Stimulated activated CD4-positive, alpha-beta T cell treated with anti-CD3 and anti-CD28 coated beads, Interleukin-1b, Interleukin-23, amount 100 ng/mL, for 1 hour (primary cell): ENCODE measurements around the gene TMEM63C.
A peak's percentile ranks its signal among the peaks of the same experiment; 100 is the strongest.
"Not testable (repeated sequence)": the region's sequence is repeated elsewhere in the genome, so short reads cannot be mapped to it uniquely, and the experiment has no call there.

Experiments
- DNase-seq, 2 donors: peaks; one replicate each; pipeline ENCODE4 v3.0.0-alpha.2; 2020; ENCODE audit warnings: low read depth in 2 of 2

The TMEM63C gene

DNA sequence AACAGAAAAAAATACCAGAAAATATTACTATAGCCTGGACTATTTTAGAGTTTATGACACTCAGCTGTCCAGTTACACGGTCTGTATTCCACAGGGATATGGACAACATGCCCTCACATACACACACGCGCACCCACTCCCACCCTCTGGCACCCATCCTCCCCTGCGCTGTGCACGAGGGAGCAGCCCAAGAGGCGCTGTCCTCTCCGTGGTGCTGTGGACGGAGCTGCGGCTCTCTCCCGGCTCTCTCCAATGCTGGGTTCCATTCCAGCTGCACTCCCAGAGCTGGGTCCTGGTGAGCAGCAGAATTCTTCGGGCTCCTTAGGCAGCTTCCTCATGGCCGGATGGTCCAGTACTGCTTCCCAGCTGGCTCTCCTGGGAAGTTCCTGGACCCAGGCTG, 95.4 kb downstream of the TMEM63C start:
- DNase-seq, result no peak

DNA sequence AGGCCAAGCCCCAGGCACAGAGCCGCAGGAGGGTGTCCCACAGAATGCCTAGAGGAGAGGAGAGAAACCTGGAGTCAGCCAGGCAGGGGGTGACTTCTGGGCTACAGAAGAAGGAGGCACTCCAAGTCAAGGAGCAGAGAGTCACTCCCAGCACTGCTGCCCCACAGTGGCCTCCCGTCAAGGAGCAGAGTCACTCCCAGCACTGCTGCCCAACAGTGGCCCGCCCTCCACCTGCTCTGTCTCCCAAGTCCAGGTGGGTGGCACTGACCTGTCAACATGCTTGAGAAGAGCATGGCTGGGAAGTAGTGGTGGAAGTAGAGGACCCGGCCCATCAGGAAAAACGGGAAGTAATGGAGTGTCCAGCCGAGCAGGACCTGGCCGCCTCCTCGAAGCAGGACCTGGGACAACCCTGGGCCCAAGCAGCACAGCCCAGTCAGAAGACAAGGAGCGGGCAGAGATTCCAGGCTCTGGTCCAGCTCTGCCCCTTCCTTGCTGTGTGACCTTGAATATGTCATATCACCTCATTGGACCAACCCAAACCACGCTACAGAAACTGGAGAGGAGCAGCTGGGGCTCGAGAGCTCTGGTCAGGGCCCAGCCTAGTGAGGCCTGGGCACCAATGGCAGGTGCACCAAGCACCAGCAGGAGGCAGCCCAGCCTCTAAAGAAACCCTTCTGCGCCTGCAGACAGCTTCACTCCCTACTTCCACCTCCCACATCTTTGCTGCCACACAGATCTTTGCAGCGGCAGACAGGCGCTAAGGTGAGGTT, 97.0 kb downstream of the TMEM63C start:
- DNase-seq, result no peak

DNA sequence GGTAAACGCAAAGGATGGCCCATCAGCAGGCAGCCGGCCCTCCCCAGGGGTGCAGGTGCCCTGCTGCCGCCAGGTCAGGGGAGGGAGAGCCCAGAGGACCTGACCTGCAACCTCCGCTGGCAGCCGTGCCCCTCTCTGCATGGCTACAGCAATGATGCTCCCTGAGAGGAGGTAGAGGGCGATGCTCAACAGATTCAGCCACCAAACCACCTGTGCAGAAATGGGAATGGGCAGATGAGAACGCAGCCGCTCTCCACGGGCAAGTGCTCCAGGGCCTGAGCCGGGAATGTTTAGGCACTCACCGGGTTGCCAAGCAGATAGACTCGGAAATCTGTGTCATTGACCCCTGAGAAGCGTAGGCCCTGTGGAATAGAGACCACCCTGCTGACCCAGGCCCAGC, 98.1 kb downstream of the TMEM63C start:
- DNase-seq, result no peak

GRCh38 chr14:77280921-77281320, 99.3 kb downstream of the TMEM63C start:
- not testable (repeated sequence) for DNase-seq

DNA sequence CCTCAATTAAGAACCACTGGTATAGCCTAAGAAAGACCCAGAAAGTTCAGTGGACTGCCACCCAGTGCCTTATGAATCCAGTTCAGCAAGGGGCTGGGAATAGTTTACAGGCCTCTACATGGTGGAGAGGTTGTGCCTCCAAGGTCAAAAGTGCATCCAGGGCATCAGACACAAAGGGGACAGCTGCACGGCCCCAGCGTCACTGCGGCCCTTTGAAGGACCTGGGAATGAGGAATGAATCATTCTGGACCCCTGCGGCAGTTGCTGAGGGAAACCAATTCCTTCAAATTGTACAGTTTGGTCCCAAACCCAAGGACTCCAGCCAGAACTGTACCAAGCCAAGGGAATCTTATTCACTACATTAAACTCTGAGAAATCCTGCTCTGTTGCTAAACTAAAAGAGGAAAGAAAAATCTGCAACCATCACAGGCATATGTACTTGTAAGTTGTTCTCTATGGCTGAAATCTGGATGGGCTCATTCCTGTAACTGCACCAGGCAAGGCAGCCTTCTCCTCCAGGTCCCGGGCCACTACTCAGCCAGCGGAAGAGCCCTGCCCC, 100.3 kb downstream of the TMEM63C start:
- no peak for DNase-seq

DNA sequence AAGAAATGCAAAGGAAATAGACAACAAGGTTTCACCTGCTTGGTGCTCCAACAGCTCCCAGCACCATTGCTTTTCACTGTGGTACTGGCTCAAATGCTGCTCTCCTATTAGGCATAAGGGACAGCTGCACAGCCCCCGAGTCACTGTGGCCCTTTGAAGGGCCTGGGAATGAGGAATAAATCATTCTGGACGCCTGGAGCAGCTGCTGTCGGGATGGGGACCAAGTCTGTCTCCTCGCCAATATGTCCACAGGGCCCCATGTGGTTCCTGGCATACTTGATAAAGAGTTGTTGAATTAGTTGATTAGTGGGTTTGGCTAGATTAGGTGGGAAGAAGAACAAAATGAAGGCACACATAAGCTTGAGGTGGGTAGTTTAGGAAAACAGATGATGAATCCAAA, 102.5 kb downstream of the TMEM63C start:
- no peak for DNase-seq

DNA sequence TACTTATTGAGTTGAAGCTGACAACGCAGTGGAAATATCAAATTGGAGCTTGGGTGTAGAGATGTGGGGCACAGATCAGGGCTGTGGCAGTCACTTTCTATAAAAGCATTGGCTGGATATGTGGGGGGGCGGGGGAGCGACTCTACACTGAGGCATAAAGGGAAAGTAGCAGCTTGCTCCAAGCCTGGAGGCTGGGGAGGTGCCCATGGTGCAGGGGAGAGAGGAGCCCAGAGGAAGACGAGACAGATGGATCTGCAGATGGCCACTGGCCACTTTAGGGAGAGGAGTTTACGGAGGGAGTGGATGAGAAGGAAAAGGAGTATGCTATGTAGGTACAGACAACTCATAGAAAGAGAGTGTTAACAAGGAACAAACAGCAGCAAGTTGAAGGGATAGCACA, 102.9 kb downstream of the TMEM63C start:
- DNase-seq, result no peak

GRCh38 chr14:77286576-77286975, 105.0 kb downstream of the TMEM63C start:
- DNase-seq, result no peak

GRCh38 chr14:77290705-77291104, 109.1 kb downstream of the TMEM63C start:
- DNase-seq, result no peak

- no peak for DNase-seq
Measured at GRCh38 chr14:77296155-77296554, 114.6 kb downstream of the TMEM63C start.

DNA sequence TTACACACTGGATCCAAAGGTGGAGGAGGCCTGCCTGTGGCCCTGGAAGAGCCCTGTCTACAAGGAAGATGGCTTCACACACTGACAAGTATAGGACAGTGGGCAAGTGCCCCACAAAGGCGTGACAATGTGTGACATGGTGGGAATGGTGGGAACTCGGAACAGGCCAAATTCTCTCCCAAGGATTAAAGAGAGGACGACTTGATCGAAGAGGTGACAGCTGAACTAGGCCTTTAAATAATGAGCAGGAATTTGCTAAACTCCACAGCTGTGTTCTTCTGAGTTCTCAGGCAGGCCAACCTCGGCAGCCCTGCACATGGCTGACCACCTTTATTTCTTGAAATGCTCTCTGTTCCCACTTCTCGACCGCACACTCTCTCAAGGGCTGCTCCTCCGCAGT, 115.3 kb downstream of the TMEM63C start:
- DNase-seq, result no peak

DNA sequence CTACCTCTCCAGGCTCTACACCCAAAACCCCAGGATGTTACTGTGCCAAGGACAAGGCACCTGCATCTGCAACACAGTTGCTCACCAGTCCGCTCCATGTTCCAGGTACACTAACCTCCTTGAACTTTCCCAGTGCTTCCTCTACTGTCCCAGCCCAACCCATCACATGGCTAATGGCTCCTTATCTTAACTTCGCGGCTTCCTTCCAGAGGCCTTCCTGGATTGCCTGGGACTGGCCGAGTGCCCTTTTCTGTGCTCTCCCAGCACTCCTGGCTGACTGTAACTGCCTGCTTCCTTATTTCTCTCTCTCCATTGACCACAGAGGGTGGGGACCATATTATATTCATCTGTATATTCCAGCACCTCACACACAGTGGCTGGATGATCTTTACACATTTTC, 118.2 kb downstream of the TMEM63C start:
- DNase-seq, result no peak

GRCh38 chr14:77301103-77301502, 119.5 kb downstream of the TMEM63C start:
- peak in 1 of 2 donors; percentile 30 for DNase-seq

DNA sequence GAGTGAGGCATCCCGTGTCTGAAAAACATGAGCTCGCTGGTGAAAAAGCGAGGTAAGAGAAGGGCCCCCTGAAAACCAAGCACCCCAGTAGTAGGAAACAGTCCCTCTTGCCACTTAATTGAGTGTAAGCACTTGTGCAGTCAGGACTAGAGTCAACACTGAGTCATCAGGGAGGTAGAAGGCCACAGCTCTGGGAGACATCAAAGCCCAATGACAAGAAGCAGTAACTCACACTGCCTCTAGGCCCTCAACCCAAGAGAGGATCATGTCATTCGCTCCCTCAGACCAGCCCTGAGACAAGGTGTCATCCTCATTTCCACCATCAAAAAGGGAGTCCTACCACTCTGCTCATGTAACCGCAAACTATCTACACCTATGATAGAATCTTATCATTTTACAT, 121.3 kb downstream of the TMEM63C start:
- DNase-seq, result no peak

- no peak for DNase-seq
Measured at GRCh38 chr14:77303417-77304156, 122.0 kb downstream of the TMEM63C start.

- DNase-seq, result no peak
Measured at GRCh38 chr14:77305696-77306095, 124.1 kb downstream of the TMEM63C start.

- DNase-seq, result no peak
Measured at GRCh38 chr14:77306416-77306815, 124.8 kb downstream of the TMEM63C start.

DNA sequence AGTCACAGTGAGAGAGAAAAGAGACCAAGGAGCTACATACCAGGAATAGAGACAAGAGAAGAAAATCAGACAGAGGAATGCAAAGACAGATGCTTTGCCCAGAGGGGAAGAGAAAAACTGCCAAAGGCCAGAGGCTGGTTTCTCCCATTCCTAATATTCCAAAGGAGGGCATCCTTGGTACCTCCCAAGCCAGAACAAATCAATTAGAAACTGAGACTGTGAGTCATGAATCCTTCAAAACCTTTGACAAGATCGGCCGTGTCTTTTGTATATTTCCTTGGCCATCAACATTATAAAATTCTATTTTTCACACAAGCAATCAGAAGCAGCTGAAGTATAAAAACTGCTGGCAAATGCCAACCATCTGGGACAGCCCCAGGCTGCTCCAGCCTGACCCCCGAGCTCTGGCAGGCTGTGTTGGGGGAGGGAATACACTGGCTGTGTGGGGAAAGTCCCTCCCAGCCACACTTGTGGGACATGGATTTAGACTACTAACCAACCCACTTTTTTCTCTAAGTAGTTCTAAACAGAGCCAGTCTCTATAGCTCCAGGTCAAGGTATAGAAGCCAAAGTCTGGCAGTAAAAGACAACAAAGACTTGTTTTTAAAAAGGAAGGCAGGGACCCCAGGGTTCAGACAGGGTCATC, 125.4 kb downstream of the TMEM63C start:
- DNase-seq, result no peak
